ENCODE data around the gene TEX38. TPM values are rescaled to one million over a fixed set of nuclear protein-coding genes. Genes with fewer than 3 reads are reported as not detected.

Gene TEX38
- total and polyA plus RNA-seq, 8 donors, result not detected

- no peak overlapping the region for H3K27ac ChIP-seq
- no peaks in the 10 kb centered on the region for H3K27me3 ChIP-seq
- no peaks in the 10 kb centered on the region for H3K9me3 ChIP-seq
- no peak overlapping the region for H3K4me3 ChIP-seq
- TF ChIP-seq POLR2AphosphoS5 (IDR thresholded peaks at IDR 0.05) (no peak), POLR2A (IDR thresholded peaks at IDR 0.05) (no peak), EP300 (IDR thresholded peaks at IDR 0.05) (no peak), CTCF (IDR thresholded peaks at IDR 0.05) (no peak)
- no peak for DNase-seq
- H3K36me3 ChIP-seq, result peaks cover 55 to 99% (median 98%) of the 10 kb centered on the region in 4 donors
- intact Hi-C loops (cut with DNase I; ENCODE audit: low total_unique reads), result no loop called here
- peaks cover 0 to 28% (median 16%) of the 10 kb centered on the region in 4 donors for H3K4me1 ChIP-seq
- 96 to 98% (median 97%) methylated on average over 6 of the region's 6 CpGs for WGBS, 5 donors
Measured at GRCh38 chr1:46679789-46680573, 8.3 kb downstream of the TEX38 start.

GRCh38 chr1:46681333-46682034 lies 9.8 kb downstream of the TEX38 start:
- H3K9me3 ChIP-seq, result no peaks in the 10 kb centered on the region
- peak overlapping the region in 4 of 5 donors; percentile 30 to 60 (median 46) for H3K27ac ChIP-seq
- no peak overlapping the region for H3K4me3 ChIP-seq
- peaks cover 57 to 100% (median 99%) of the 10 kb centered on the region in 4 donors for H3K36me3 ChIP-seq
- DNase-seq, result no peak
- intact Hi-C loops (cut with DNase I; ENCODE audit: low total_unique reads), result no loop called here
- no peaks in the 10 kb centered on the region for H3K27me3 ChIP-seq
- WGBS, 5 donors, result 29 to 56% (median 40%) methylated on average over 1 of the region's 1 CpG
- TF ChIP-seq POLR2A (IDR thresholded peaks at IDR 0.05), result no peak
- H3K4me1 ChIP-seq, result peaks cover under 1 to 25% (median 17%) of the 10 kb centered on the region in 4 donors

- H3K27ac ChIP-seq, result peak overlapping the region in 4 of 5 donors; percentile 30 to 60 (median 46)
- H3K9me3 ChIP-seq, result no peaks in the 10 kb centered on the region
- H3K27me3 ChIP-seq, result no peaks in the 10 kb centered on the region
- peaks cover 6 to 30% (median 22%) of the 10 kb centered on the region in 4 donors for H3K4me1 ChIP-seq
- peaks cover 57 to 100% (median 100%) of the 10 kb centered on the region in 4 donors for H3K36me3 ChIP-seq
- no peak for DNase-seq
- no peak for TF ChIP-seq POLR2A (IDR thresholded peaks at IDR 0.05)
- no peak for TF ChIP-seq POLR2AphosphoS5 (IDR thresholded peaks at IDR 0.05)
- TF ChIP-seq EP300 (IDR thresholded peaks at IDR 0.05), result no peak
- TF ChIP-seq CTCF (IDR thresholded peaks at IDR 0.05), result no peak
- 17 to 50% (median 39%) methylated on average over 1 of the region's 1 CpG for WGBS, 5 donors
- intact Hi-C loops (cut with DNase I; ENCODE audit: low total_unique reads), result no loop called here
- H3K4me3 ChIP-seq, result no peak overlapping the region
Measured at GRCh38 chr1:46682064-46682463, 10.4 kb downstream of the TEX38 start.

- TF ChIP-seq EP300 (IDR thresholded peaks at IDR 0.05) (no peak), POLR2AphosphoS5 (IDR thresholded peaks at IDR 0.05) (no peak), POLR2A (IDR thresholded peaks at IDR 0.05) (no peak), CTCF (IDR thresholded peaks at IDR 0.05) (no peak)
- 92 to 97% (median 95%) methylated on average over 2 of the region's 2 CpGs for WGBS, 5 donors
- H3K9me3 ChIP-seq, result no peaks in the 10 kb centered on the region
- no peaks in the 10 kb centered on the region for H3K27me3 ChIP-seq
- H3K27ac ChIP-seq, result no peak overlapping the region
- no peak overlapping the region for H3K4me3 ChIP-seq
- peaks cover 55 to 100% (median 97%) of the 10 kb centered on the region in 4 donors for H3K36me3 ChIP-seq
- no peak for DNase-seq
- peaks cover 20 to 56% (median 44%) of the 10 kb centered on the region in 4 donors for H3K4me1 ChIP-seq
- intact Hi-C loops (cut with DNase I; ENCODE audit: low total_unique reads), result no loop called here
Measured at GRCh38 chr1:46684670-46685069, 13.0 kb downstream of the TEX38 start.
